ENCODE measurements around the gene DPH7.

DNA sequence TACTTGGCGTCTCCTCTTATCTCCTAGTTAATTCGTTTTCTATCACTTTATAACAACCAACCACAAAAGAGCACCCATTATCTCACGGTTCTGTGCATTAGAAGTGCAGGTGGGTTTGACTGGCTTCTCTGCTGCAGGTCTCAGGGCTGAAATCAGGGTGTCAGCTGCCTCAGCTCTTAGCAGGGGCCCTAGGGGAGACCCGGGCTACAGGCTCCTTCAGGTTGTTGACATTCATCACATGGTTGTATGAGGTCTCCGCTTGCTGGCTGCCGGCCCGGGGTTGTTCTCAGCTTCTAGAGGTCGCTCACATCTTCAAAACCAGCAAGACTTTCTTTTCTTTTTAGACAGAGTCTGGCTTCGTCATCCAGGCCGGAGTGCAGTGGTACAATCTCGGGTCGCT, 14.5 kb upstream of the DPH7 start:
- TF ChIP-seq, protein P1, sequence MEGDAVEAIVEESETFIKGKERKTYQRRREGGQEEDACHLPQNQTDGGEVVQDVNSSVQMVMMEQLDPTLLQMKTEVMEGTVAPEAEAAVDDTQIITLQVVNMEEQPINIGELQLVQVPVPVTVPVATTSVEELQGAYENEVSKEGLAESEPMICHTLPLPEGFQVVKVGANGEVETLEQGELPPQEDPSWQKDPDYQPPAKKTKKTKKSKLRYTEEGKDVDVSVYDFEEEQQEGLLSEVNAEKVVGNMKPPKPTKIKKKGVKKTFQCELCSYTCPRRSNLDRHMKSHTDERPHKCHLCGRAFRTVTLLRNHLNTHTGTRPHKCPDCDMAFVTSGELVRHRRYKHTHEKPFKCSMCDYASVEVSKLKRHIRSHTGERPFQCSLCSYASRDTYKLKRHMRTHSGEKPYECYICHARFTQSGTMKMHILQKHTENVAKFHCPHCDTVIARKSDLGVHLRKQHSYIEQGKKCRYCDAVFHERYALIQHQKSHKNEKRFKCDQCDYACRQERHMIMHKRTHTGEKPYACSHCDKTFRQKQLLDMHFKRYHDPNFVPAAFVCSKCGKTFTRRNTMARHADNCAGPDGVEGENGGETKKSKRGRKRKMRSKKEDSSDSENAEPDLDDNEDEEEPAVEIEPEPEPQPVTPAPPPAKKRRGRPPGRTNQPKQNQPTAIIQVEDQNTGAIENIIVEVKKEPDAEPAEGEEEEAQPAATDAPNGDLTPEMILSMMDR (IDR thresholded peaks at IDR 0.05): no peak
- no peak for TF ChIP-seq POLR2A (IDR thresholded peaks at IDR 0.05)
